Inferior parietal cortex (tissue), 1 donor: Measurements from ENCODE around the gene CORO1A.
"Not testable (repeated sequence)": the region's sequence is repeated elsewhere in the genome, so short reads cannot be mapped to it uniquely, and the experiment has no call there.

Experiments
- DNase-seq: peaks from one replicate; pipeline ENCODE4 v3.0.0-alpha.2; 2016; ENCODE audit errors: extremely low spot score

The CORO1A gene

DNA sequence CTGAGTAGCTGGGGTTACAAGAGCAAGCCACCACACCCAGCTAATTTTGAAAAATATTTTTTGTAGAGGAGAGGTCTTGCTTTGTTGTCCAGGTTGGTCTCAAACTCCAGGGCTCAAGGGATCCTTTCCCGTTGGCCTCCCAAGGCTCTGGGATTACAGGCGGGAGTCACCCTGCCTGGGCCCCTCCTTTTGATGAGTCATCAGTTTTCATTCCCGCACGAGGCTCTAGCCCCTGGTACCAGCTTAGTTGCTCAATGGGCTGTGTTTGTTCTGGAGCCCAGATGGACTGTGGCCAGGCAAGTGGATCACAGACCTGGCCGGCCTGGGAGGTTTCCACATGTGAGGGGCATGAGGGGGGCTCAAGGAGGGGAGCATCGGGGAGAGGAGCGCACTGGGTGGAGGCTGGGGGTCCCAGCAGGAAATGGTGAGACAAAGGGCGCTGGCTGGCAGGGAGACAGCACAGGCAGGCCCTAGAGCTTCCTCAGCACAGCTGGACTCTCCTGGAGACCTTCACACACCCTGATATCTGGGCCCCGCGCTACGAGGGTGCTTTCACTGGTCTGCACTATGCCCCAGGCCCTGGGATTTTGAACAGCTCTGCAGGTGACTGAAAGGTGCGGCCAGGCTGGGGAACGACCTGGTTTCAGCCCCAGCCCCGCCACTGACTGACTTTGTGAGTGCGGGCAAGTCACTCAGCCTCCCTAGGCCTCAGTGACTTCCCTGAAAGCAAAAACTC lies 16.4 kb downstream of the CORO1A start:
- not testable (repeated sequence) for DNase-seq

DNA sequence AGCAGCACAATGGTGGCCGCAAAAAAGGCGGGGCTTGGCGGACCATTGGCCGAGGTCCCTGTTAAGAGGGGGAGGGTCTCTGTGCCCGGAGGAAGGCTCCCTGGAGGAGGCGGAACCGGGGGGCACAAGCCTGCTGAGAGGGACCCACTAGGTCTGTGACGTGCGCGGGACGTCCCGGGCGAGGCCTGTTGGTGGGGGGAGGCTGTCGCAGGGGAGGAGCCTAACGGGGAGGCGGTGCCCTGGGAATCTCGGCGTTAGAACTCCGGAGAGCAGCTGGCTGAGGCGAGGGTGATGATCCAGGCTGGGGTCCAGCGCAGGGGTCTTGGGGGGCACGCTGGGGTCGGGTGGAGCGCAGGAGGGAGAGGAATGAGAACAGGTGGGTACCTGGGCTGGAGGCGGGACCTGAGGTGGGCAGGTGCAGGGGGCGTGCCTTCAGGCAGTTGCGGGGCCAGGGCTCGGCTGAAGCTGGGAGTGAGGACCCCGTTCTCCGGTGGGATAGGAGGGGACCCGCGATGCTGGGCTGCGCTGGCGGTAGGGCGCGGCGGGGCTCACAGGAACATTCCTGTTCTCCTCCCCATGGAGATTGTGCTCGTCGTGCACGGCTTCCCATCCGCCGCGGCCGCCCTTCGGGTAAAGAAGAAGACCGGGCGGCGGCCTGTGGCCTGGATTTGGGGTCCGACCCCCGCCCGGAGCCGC lies 22.3 kb downstream of the CORO1A start:
- not testable (repeated sequence) for DNase-seq

- not testable (repeated sequence) for DNase-seq
Measured at GRCh38 chr16:30206252-30206651, 22.9 kb downstream of the CORO1A start.

GRCh38 chr16:30207063-30207704 lies 23.8 kb downstream of the CORO1A start:
- DNase-seq: not testable (repeated sequence)

- not testable (repeated sequence) for DNase-seq
Measured at GRCh38 chr16:30209032-30209431, 25.6 kb downstream of the CORO1A start.

- DNase-seq: not testable (repeated sequence)
Measured at GRCh38 chr16:30211414-30211813, 28.0 kb downstream of the CORO1A start.

DNA sequence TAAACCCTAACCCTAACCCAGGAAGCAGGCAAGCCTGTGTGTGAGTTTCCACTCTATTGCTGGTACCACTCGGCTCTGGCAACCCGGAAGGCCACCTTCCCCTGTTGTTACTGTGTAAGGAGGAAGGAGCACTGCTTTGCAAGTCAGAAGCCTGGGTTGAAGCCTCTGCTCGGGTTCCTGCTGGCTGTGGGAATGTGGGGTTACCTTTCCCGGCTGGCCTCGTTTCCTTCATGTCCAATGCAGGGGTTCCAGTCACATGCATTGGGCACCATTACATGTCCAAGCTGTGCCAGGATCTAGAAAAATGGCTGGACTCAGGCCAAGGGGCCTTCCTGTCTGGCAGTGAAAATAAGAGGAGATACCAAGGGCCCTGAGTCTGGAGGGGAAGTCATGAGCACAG lies 33.7 kb downstream of the CORO1A start:
- not testable (repeated sequence) for DNase-seq
